GM12875 (cell line): ENCODE results near the gene ADCY1.

Experiments
- H3K4me3 ChIP-seq: one replicate; pipeline ENCODE4 v1.5.1; 2011; ENCODE audit warnings: low read depth, low read length, control low read depth
- CTCF ChIP-seq: IDR thresholded peaks from 2 replicates; pipeline ENCODE4 v1.5.1; 2011; ENCODE audit warnings: low read depth, mild to moderate bottlenecking, control low read depth, inconsistent platforms, low read length, moderate library complexity, borderline replicate concordance; ENCODE audit not compliant: insufficient read depth

The ADCY1 gene

DNA sequence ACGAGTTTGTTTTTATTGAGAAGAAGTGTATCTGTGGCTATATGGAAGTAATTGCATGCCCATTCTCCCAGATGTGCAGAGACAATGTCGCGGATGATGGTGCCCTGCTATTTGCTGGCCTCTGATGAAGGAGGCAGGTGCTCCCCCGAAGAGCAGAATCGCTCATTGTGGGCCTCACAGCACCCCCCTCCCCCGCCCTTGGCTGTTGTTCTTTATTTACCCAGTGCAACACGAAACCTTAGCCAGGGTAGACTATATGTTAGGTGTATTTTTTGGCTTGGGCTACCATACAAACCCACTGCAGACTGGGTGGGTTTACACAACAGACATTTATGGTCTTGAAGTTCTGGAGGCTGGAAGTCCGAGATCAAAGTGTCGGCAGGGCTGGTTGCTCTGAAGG is 3.4 kb upstream of the ADCY1 start:
- no peak overlapping the region for H3K4me3 ChIP-seq
- no peak for TF ChIP-seq CTCF

DNA sequence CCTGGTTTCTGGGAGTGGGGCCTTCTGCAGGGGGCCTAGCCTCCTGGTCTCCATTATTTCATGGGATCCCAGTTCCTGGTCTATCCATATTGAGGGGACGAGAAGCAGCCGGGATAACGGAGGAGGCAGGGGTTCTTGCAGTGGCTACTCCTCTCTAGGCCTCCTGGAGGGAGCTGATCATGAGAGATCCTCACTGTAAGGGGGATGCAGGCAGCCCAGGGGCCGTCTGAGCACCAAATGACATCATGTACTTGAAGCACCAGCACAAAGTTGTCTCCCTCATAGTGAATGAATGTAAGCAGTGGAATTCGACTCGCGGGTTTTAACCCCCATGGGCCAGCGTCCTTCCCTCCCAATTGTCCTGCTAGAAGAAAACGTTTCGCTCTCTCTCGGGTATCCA is 964 bp upstream of the ADCY1 start:
- H3K4me3 ChIP-seq, result peak overlapping the region; percentile 6
- no peak for TF ChIP-seq CTCF

DNA sequence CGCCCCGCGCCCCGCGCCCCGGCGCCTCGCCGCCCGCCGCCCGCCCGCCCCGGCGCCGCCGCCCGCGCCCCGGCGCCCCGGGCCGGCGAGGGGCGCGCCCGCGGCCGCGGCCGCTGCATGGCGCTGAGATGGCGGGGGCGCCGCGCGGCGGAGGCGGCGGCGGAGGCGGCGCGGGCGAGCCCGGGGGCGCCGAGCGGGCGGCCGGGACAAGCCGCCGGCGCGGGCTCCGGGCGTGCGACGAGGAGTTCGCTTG is 174 bp downstream of the ADCY1 start:
- no peak for TF ChIP-seq CTCF
- H3K4me3 ChIP-seq, result peak overlapping the region; percentile 90

- H3K4me3 ChIP-seq, result peak overlapping the region; percentile 90
- TF ChIP-seq CTCF, result no peak
Measured at GRCh38 chr7:45574669-45575500, 717 bp downstream of the ADCY1 start.

DNA sequence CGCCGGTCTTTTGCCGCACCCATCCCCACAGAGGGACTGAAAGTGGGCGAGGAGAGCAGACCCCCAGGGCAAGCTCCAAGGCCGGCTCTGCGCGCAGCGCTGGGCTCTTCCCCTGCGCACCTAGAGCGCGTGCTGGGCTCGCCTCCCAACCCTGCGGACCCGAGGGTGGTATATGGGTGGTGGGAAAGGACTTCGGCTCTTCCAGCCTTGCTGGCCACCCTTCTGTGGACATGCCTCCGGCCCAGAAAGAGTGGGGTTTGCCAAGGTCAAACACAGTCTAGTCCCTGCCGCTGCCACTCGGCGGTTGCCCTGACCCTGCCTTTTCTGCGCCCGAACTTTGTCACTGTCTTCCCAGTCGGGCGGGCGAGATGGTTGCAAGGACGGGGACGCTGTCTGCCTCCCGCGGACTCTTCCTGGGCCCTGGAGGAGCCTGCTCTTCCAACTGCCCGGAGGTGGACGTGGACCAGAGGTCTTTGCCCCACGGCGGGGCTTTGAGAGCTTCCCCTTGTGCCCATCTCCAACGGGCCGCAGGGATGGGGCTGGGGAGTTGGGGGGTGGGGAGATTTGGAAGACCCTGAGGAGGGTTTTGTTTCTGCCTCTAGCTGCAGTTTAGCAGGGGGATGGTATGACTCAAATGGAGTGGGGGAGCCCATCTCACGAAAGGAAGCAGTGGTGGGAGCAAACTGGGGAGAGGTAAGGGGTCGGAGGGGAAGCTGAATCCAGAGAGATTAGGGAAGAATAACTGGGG is 1.5 kb downstream of the ADCY1 start:
- no peak for TF ChIP-seq CTCF
- peak overlapping the region; percentile 90 for H3K4me3 ChIP-seq

DNA sequence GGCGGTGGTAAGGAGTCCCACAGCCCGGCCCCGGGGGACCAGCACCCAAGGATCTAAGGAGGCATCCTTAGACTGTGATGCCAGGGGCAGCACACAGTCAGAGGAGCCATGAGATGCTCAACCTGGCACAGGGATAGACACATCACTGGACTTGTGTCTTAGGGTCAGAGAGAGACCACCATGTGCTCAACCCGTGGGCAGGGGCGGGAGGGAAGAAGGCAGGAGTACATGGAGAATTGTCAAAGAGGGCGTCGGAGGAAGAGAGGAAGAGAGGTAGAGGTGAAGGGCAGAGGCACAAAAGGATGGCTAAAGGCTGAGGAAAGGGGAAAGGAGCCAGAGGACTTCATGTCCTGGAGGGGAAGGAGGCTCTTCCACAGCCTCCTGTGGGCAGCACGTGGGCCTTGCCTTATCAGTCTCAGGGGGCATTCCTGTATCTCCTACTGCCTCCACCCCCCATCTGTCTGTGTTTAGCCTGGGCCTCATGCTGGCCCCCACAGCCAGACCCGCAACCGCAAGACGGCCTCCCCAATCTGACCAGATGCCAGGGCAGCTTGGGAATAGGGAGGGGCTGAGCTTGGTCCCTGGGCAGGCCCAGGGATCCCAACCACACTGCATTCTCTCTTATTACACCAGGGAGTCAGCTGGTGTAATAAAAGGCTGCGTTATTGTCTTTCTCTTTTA is 2.2 kb downstream of the ADCY1 start:
- H3K4me3 ChIP-seq, result peak overlapping the region; percentile 90
- TF ChIP-seq CTCF, result no peak

DNA sequence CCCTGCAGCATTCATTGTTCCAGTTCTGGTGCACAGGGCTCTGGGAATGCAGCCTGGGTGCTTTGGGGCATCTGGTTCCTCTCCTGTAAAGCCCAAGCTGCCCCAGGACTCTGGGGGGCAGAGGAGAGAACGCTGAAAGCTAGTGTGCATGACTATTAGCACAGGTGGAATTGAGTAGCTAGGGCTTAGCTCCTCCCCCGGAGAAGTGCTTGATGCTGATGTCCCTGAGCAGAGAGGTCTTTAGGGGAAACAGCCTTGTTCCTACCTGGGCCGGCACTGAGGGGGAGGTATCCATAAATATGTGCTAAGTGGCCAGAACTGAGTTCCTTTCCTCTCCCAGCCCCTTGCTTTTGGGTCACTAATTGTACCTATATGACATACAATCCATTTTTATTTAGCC is 3.9 kb downstream of the ADCY1 start:
- peak overlapping the region; percentile 21 for H3K4me3 ChIP-seq
- TF ChIP-seq CTCF, result no peak
